22Rv1 (cell line): ENCODE data around the gene NCOA3.
"Not testable (repeated sequence)": the region's sequence is repeated elsewhere in the genome, so short reads cannot be mapped to it uniquely, and the experiment has no call there.

Experiments
- CTCF ChIP-seq: fragments of 450-650 bp; IDR thresholded peaks from 2 replicates; pipeline ENCODE4 v1.5.1; 2017; ENCODE audit warnings: mild to moderate bottlenecking
- ZFX ChIP-seq: fragments of 450-650 bp; IDR thresholded peaks from 2 replicates; pipeline ENCODE4 v1.6.1; 2017; ENCODE audit warnings: antibody characterized with exemption, borderline replicate concordance

- TF ChIP-seq CTCF, ZFX: not testable (repeated sequence)
Observed at GRCh38 chr20:47461906-47462305, 39.8 kb upstream of the NCOA3 start.
